Activated CD4-positive, alpha-beta T cell treated with anti-CD3 and anti-CD28 coated beads, Interleukin-2, amount 10 ng/mL, durations not matched to agents 24 days and 14 days (primary cell): Measurements from ENCODE around the gene SEMA3F. TPM values are rescaled to one million over a fixed set of nuclear protein-coding genes. Genes with fewer than 3 reads are reported as not detected.

Source experiments
- DNase-seq: peaks from one replicate; pipeline ENCODE4 v3.0.0; 2022
- H3K27ac Mint-ChIP-seq: one replicate; pipeline ENCODE4 v1.8.0; 2022; ENCODE audit warnings: mild to moderate bottlenecking, mixed read lengths
- H3K27me3 Mint-ChIP-seq: one replicate; pipeline ENCODE4 v1.8.0; 2022; ENCODE audit warnings: mixed read lengths
- H3K36me3 Mint-ChIP-seq: one replicate; pipeline ENCODE4 v1.8.0; 2022; ENCODE audit warnings: low read depth, mild to moderate bottlenecking, mixed read lengths
- H3K4me1 Mint-ChIP-seq: one replicate; pipeline ENCODE4 v1.8.0; 2021; ENCODE audit warnings: mixed read lengths
- H3K4me3 Mint-ChIP-seq: one replicate; pipeline ENCODE4 v1.8.0; 2022; ENCODE audit warnings: mild to moderate bottlenecking, moderate library complexity, mixed read lengths
- H3K9me3 Mint-ChIP-seq: one replicate; pipeline ENCODE4 v1.8.0; 2021; ENCODE audit warnings: mixed read lengths
- intact Hi-C: fragments of 100-400 bp; cut with micrococcal nuclease; formaldehyde crosslinking; loops from one replicate; pipeline ENCODE4 v1.15.1; 2023
- total RNA-seq: library from RNA; stranded (reverse); gene quantifications from 2 replicates; pipeline ENCODE4 v1.2.3, GENCODE V29; 2022

Gene SEMA3F
- total RNA-seq, 1 donor from 2014 or later = 0.14 TPM

GRCh38 chr3:50138266-50139200 lies 16.6 kb upstream of the SEMA3F start:
- Mint-ChIP-seq H3K9me3 (no peaks in the 10 kb centered on the region), H3K27me3 (no peaks in the 10 kb centered on the region), H3K27ac (peak overlapping the region; percentile 57), H3K4me3 (no peak overlapping the region), H3K36me3 (no peaks in the 10 kb centered on the region), H3K4me1 (peaks cover 11% of the 10 kb centered on the region)
- no peak for DNase-seq
- intact Hi-C loops = no loop called here

- no peak for DNase-seq
- Mint-ChIP-seq H3K4me1 (peaks cover 11% of the 10 kb centered on the region), H3K4me3 (no peak overlapping the region), H3K9me3 (no peaks in the 10 kb centered on the region), H3K36me3 (no peaks in the 10 kb centered on the region), H3K27me3 (no peaks in the 10 kb centered on the region), H3K27ac (no peak overlapping the region)
- intact Hi-C loops = no loop called here
Observed at GRCh38 chr3:50139308-50139707, 15.8 kb upstream of the SEMA3F start.

DNA sequence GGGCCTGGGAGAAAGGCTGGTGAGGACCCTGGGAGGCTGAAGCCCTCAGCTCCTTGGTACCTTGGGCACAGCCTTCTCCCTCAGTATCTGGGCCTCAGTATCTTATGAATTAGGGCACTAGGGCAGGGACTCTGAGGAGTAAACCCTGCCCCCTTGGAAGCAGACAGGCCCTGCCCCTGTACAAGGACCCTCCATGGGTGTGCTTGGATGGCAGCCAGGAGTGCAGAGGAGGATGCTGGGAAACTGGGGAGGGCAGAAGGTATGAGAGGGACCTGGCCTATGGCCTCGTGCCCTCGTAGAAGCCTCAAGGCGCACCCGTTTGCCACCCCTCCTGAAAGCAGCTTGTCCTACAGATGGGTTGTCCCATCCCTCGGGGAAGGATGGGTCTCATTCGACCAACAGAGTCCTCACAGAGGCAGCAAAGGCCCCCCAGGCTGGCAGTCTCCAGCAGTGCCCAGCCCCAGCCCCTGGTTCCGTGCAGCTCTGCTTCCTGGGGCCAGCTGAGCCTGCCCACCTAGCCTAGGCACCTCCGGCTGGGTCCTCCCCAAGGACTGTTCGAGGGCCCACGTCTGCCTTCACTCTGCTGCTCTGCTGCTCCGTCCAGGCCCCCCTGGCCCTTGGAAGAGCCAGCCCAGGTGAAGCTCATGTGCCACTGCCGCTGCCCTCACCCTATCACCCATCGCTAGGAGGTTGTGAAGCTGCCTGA lies 15.3 kb upstream of the SEMA3F start:
- DNase-seq = no peak
- H3K9me3 Mint-ChIP-seq = no peaks in the 10 kb centered on the region
- peaks cover 11% of the 10 kb centered on the region for H3K4me1 Mint-ChIP-seq
- no peaks in the 10 kb centered on the region for H3K36me3 Mint-ChIP-seq
- H3K27me3 Mint-ChIP-seq = no peaks in the 10 kb centered on the region
- H3K27ac Mint-ChIP-seq = no peak overlapping the region
- intact Hi-C loops = no loop called here
- no peak overlapping the region for H3K4me3 Mint-ChIP-seq

- no peaks in the 10 kb centered on the region for H3K36me3 Mint-ChIP-seq
- H3K27me3 Mint-ChIP-seq = no peaks in the 10 kb centered on the region
- no peaks in the 10 kb centered on the region for H3K9me3 Mint-ChIP-seq
- no peak overlapping the region for H3K27ac Mint-ChIP-seq
- intact Hi-C loops = no loop called here
- no peak overlapping the region for H3K4me3 Mint-ChIP-seq
- no peak for DNase-seq
- peaks cover 11% of the 10 kb centered on the region for H3K4me1 Mint-ChIP-seq
Observed at GRCh38 chr3:50140990-50141389, 14.1 kb upstream of the SEMA3F start.

DNA sequence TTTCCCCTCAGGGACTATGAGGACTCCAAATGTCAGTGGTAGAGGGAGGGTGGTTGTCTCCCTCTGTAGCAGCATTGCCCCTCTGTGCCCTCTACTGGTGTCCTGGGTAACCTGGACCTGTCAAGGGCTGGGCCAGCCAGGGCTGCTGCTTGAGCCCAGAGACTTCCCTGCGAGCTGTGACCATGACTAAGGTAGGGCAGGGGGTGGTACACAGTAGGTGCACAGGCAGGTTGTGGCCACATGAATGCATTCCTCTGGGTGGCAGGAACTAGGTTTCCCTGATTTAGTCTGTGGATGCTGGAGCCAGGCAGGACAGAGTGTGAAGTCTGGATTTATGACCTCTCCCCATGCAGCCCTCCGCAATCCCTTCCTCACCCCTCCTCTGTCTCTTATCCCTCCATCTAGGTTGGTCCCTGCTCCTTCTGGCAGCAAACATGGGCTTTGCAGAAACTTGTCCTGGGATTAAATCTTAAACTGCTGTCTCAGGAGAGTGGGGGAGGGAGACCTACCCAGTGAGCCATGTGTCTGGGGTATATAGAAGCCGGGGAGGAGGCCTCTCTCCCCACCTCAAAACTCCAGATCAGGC lies 8.7 kb upstream of the SEMA3F start:
- Mint-ChIP-seq H3K4me1 (peaks cover 2% of the 10 kb centered on the region), H3K9me3 (no peaks in the 10 kb centered on the region)

DNA sequence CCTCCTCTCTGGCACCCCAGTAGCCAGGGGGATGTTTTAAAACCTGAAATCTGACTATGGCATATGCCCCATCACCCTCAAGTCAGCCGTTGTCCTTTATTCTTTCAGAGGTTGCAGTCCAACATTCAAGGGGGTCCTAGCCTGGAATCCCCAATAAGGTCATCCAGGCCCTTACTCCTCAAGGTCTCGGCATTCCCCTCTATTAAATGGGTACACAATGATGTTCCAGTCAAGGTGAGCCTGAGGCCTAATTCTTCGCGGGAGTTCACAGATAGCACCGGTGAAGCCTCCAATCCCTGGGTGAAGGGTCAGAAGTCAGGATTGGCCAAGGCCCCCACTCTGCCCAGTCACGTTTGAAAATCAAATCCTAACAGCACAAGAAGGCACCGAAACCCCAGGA lies 8.1 kb upstream of the SEMA3F start:
- Mint-ChIP-seq H3K27me3 (peaks cover 3% of the 10 kb centered on the region), H3K4me3 (no peak overlapping the region), H3K27ac (no peak overlapping the region), H3K4me1 (peaks cover 2% of the 10 kb centered on the region), H3K9me3 (no peaks in the 10 kb centered on the region), H3K36me3 (no peaks in the 10 kb centered on the region)
- intact Hi-C loops = no loop called here
- DNase-seq = no peak

More for the DNA sequence above, 8.7 kb upstream of the SEMA3F start:
- H3K27ac Mint-ChIP-seq = no peak overlapping the region
- H3K27me3 Mint-ChIP-seq = peaks cover 3% of the 10 kb centered on the region
- DNase-seq = no peak
- no peak overlapping the region for H3K4me3 Mint-ChIP-seq
- intact Hi-C loops = no loop called here
- no peaks in the 10 kb centered on the region for H3K36me3 Mint-ChIP-seq

DNA sequence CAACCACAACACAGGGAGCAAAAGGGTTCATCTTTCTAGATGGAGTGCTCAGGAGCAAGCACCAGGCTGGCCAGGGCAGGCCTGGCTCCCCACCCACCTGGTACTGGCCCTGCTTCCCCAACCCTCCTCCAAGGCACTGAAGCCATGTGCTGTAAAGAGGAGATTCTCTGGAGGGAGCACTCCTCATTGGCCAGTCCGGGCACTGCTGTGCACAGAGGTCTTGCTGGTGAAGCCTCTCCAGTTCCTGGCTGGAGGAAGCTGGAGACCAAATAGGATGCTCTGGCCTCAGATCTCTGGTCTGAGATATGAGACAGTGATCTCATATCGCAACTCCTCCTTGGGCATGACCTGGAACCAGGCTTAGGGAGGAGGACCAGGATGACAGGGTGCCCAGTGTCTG lies 7.7 kb upstream of the SEMA3F start:
- H3K4me3 Mint-ChIP-seq = no peak overlapping the region
- H3K27ac Mint-ChIP-seq = no peak overlapping the region
- DNase-seq = no peak
- no peaks in the 10 kb centered on the region for H3K9me3 Mint-ChIP-seq
- peaks cover 5% of the 10 kb centered on the region for H3K27me3 Mint-ChIP-seq
- H3K36me3 Mint-ChIP-seq = no peaks in the 10 kb centered on the region
- no peaks in the 10 kb centered on the region for H3K4me1 Mint-ChIP-seq
- intact Hi-C loops = no loop called here

DNA sequence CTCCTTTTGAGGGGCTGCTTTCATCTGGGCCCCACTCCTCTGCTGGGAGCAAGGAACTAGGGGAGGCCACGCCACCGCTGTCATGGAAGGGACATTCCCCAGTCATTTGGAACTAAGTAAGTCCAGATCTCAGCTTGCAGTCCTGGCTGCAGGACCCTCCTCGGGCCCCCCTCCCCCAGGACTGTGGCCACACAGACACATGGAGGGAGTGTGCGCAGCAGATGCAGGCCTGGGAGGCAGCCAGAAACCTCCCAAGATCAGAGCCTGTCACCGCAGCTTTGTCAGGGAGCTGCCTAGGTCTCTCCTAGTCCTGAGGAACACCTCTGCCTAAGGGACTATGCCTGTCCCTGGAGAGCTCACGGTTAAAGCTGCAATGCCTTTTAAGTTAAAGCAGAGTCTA lies 7.3 kb upstream of the SEMA3F start:
- DNase-seq = no peak
- H3K36me3 Mint-ChIP-seq = no peaks in the 10 kb centered on the region
- no peaks in the 10 kb centered on the region for H3K4me1 Mint-ChIP-seq
- H3K9me3 Mint-ChIP-seq = no peaks in the 10 kb centered on the region
- intact Hi-C loops = no loop called here
- peaks cover 5% of the 10 kb centered on the region for H3K27me3 Mint-ChIP-seq
- no peak overlapping the region for H3K27ac Mint-ChIP-seq
- H3K4me3 Mint-ChIP-seq = no peak overlapping the region

DNA sequence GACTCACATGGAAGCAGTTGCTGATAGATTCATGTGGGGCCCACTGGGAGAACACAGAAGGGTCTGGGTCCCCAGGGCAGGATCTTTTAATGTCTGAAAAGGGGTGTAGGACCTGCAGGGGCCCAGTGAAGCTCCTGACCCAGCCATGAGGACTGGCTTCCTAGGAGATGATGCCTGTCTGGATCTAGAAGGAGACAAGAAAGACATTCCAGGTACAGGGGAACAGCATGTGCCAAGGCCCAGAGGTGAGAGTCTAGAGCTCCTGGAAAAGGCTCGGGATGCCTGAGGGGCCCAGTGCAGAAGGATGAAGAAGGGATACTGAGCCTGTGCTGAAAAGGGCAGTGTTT lies 4.7 kb upstream of the SEMA3F start:
- no peak for DNase-seq
- intact Hi-C loops = no loop called here
- Mint-ChIP-seq H3K4me3 (no peak overlapping the region), H3K36me3 (no peaks in the 10 kb centered on the region), H3K4me1 (peaks cover 7% of the 10 kb centered on the region), H3K27me3 (peaks cover 19% of the 10 kb centered on the region), H3K9me3 (no peaks in the 10 kb centered on the region), H3K27ac (no peak overlapping the region)

DNA sequence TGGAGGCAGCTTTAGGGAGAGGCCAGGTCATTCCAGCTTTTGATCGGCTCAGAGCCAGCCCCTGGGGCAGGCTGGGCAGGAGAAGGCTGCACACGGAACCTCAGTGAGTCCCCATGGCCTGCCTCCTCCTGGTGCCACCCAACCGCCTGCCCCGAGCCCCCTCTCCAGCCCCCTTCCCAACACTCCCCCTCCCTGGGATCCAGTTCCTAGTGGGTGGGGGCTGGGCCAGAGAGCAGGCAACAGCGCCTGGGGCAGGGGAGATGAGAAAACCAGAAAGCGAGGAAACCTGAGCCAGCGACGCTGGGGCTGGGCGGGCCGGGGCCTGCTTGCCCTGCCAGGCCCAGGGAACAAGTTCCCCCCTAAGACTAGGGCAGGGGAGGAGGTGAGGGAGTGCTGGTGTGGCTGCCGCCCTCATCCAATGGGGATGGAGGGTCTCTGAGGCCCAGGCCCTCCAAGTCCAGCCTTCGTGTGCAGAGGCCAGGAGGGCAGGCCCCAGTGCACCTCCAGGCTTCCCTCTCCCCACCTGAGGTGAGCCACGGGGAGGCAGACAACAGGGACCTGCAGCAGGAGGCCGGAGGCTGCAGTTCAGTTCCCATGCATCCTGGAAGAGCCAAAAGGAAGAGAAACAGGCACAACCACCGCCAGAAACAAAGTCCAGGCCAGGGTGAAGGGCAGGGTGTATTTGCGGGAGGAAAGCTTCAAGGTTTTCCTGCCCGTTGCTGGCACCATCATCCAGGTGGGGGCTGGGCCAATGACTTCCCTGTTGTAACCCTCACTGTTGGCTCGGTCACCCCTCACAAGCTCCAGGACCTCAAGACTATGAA lies 4.0 kb upstream of the SEMA3F start:
- intact Hi-C loops = no loop called here
- DNase-seq = no peak
- Mint-ChIP-seq H3K4me1 (peaks cover 7% of the 10 kb centered on the region), H3K27me3 (peaks cover 24% of the 10 kb centered on the region), H3K4me3 (no peak overlapping the region), H3K9me3 (no peaks in the 10 kb centered on the region), H3K36me3 (no peaks in the 10 kb centered on the region), H3K27ac (no peak overlapping the region)

GRCh38 chr3:50151728-50152127 lies 3.4 kb upstream of the SEMA3F start:
- intact Hi-C loops = no loop called here
- peaks cover 7% of the 10 kb centered on the region for H3K4me1 Mint-ChIP-seq
- H3K27ac Mint-ChIP-seq = no peak overlapping the region
- DNase-seq = no peak
- H3K36me3 Mint-ChIP-seq = no peaks in the 10 kb centered on the region
- no peak overlapping the region for H3K4me3 Mint-ChIP-seq
- H3K27me3 Mint-ChIP-seq = peaks cover 31% of the 10 kb centered on the region
- no peaks in the 10 kb centered on the region for H3K9me3 Mint-ChIP-seq

DNA sequence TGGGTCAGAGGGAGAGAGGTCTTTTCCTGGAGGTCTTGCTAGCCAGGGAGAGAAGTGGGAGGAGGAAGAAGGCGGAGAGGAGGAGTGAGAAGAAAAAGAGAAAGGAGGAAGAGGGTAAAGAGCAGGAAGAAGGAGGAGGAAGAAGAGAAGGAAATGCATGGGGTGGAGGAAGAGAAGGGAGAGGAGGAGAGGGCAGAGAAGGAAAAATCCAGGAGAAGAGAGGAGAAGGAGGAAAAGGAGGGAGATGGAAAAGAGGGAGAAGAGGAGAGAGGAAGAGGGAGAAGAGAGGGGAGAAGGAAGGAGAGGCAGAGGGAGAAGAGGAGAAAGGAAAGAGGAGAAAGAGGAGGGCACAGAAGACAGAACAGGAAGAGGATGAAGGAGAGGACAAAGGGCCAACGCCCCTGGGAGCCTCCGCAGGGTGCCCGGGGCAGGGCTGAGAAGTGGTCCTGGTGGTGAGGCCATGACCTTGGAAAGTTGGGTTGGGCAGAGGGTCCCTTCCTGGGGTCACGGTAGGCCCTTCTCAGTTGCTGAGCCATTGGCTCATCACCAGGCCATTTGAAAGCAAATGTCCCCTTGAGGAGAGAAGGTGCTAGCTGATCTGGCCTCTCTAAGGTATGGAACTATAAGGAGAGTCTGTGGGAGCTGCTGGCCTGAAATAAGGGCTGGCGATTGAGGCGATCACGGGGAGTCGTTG lies 1.2 kb upstream of the SEMA3F start:
- intact Hi-C loops = no loop called here
- Mint-ChIP-seq H3K4me3 (peak overlapping the region; percentile 82), H3K27ac (peak overlapping the region; percentile 43), H3K36me3 (no peaks in the 10 kb centered on the region), H3K4me1 (peaks cover 10% of the 10 kb centered on the region), H3K9me3 (no peaks in the 10 kb centered on the region), H3K27me3 (peaks cover 49% of the 10 kb centered on the region)
- DNase-seq = no peak

- H3K36me3 Mint-ChIP-seq = no peaks in the 10 kb centered on the region
- H3K4me3 Mint-ChIP-seq = peak overlapping the region; percentile 82
- peak overlapping the region; percentile 43 for H3K27ac Mint-ChIP-seq
- DNase-seq = no peak
- H3K4me1 Mint-ChIP-seq = peaks cover 10% of the 10 kb centered on the region
- H3K27me3 Mint-ChIP-seq = peaks cover 50% of the 10 kb centered on the region
- H3K9me3 Mint-ChIP-seq = no peaks in the 10 kb centered on the region
- intact Hi-C loops = no loop called here
Observed at GRCh38 chr3:50154476-50154839, 666 bp upstream of the SEMA3F start.
